GM19455 (cell line): ENCODE results near the gene CHST11.

Source experiments
- ATAC-seq: cut with Tn5 transposase; IDR thresholded peaks from one replicate; pipeline ENCODE4 v1.9.1; 2021; ENCODE audit not compliant: unreplicated experiment

CHST11 gene

GRCh38 chr12:104479123-104479662 lies 22.4 kb downstream of the CHST11 start:
- ATAC-seq: no peak

GRCh38 chr12:104480012-104480411 lies 23.3 kb downstream of the CHST11 start:
- no peak for ATAC-seq

- no peak for ATAC-seq
Measured at GRCh38 chr12:104480826-104481440, 24.2 kb downstream of the CHST11 start.

- no peak for ATAC-seq
Measured at GRCh38 chr12:104482113-104482512, 25.4 kb downstream of the CHST11 start.

- no peak for ATAC-seq
Measured at GRCh38 chr12:104482748-104483147, 26.0 kb downstream of the CHST11 start.

DNA sequence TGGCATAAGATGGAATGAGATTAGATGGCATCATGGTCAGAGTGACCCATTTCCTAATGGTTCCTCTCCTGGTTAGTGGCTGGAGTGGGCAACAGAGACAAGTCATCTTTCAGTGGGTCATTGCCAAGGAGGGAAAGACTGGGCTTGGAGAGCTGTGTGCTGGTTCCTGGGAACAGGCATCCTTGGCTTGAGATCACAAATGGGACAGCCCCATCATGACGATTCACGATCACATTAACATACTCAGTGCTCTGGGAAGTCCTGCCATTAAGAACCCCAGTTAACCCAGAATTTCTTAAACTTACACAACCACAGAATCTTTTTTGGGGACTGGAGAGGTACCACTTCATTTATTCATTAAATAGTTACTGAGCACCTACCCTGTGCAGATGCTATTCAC lies 27.3 kb downstream of the CHST11 start:
- ATAC-seq: no peak

DNA sequence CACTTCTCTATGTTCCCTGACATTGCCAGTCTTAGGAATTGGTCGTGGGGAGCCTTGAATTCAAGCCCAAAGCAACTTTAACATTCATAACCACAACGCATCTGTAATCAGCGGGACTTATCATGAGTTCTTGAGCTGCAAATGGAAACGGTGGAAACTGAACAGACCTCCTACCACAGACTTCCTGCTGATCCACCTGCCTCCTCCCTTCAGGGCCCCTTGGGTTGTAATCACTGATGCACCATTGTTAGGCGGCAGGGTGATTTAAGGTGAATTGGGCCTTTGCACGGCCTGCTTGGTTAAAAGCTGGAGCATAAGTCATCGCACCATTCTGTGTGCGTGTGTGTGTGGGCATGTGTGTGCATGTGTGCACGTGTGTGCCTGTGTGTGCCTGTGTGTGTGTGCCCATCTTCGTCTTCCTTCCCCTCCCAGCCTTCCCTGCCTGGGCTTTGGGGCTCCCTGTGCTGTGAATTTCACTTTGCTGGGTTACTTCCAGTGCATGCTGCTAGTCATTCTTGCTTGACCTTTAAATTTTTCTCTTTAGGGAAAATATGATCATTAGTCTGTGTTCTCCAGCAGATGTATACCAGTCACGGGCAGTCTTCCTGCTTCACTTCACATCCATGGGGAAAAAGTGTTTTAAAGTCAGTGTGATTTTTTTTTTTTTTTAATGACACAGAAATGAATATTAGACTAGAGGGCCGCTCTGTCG lies 29.1 kb downstream of the CHST11 start:
- ATAC-seq: no peak

- ATAC-seq: no peak
Measured at GRCh38 chr12:104486363-104486750, 29.6 kb downstream of the CHST11 start.

DNA sequence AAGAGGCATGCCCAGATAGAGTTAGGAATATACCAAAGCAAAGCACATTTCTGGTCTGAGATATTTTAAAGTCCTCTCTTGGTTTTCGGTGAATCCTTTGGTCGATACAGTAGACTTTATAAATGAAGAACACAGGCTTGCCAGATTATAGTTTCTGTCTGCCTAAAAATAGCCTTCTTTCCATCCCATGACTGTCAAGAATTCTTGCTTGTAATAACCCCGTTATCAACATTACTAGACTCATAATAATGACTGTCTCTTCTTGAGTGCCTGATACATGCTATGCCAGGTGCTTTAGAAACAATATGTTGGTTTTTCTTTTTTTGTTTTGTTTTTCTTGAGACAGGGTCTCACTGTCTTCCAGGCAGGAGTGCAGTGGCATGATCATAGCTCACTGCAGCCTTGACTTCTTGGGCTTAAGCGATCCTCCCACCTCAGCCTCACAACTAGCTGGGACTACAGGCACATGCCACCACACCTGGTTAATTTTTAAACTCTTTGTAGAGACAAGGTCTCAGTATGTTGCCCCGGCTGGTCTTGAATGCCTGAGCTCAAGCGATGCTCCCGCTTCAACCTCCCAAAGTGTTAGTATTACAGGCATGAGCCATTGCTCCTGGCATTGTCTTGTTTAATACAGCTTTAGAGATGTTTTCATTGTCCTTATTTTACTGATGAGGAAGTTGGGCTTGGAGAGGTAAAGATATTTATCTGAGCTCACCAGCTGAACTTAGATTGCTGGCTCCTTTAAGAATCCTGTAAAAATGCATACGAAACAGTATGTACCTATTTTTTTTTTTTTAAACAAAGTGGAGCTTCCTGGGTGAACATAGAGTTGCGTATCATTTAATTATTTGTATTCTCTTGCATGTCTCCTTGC lies 30.4 kb downstream of the CHST11 start:
- no peak for ATAC-seq

DNA sequence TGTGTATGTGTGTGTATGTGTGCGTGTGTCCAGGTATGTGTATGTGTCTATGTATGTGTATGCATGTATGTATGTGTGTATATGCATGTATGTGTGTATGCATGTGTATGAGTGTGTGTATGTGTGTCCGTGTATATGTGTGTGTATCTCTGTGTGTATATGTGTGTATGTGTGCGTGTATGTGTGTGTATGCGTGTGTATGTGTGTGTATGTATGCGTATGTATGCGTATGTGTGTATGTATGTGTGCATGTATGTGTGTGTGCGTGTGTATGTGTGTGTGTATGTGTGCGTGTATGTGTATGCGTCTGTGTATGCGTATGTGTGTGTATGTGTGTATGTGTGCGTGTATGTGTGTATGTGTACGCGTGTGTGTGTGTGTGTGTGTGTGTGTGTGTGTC lies 31.6 kb downstream of the CHST11 start:
- no peak for ATAC-seq

- ATAC-seq: no peak
Measured at GRCh38 chr12:104490186-104490585, 33.4 kb downstream of the CHST11 start.

GRCh38 chr12:104490850-104491249 lies 34.1 kb downstream of the CHST11 start:
- ATAC-seq: no peak

GRCh38 chr12:104493496-104493895 lies 36.7 kb downstream of the CHST11 start:
- no peak for ATAC-seq

GRCh38 chr12:104494137-104494792 lies 37.5 kb downstream of the CHST11 start:
- ATAC-seq: peak; percentile 74

- peak; percentile 66 for ATAC-seq
Measured at GRCh38 chr12:104494793-104495158, 38.0 kb downstream of the CHST11 start.

GRCh38 chr12:104495786-104496185 lies 39.0 kb downstream of the CHST11 start:
- no peak for ATAC-seq

- ATAC-seq: no peak
Measured at GRCh38 chr12:104496336-104496735, 39.6 kb downstream of the CHST11 start.

GRCh38 chr12:104498211-104498801 lies 41.6 kb downstream of the CHST11 start:
- no peak for ATAC-seq

- no peak for ATAC-seq
Measured at GRCh38 chr12:104499668-104500332, 43.1 kb downstream of the CHST11 start.

DNA sequence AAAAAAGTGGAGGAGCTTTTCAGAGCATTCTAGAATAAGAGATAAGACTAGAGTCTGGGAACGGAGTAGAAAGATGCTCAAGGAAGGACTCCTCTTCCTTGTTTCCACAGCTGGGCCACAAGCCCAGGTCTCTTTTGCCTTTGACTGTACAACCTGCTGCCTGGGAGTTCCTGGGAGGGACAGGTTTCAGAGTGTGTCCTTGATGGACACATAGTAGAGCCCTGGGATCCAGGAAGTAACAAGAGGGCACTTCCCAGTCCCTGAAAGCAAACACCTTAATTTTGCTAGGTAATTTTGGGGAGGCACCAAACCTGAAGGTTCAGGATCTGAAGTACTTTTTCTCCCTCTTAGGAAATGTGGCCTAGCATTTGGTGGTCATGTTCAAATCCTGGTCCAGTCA lies 44.4 kb downstream of the CHST11 start:
- no peak for ATAC-seq
